Measurements from ENCODE around the gene RPL7A.
"Not testable (repeated sequence)": the region's sequence is repeated elsewhere in the genome, so short reads cannot be mapped to it uniquely, and the experiment has no call there.

The RPL7A gene

GRCh38 chr9:133347985-133348717 is at the start of gene RPL7A, which contains the start of gene MED22:
RPL7A (plus strand) TSS chr9:133348218; CDS start chr9:133348244, 26 bp downstream.
MED22 (minus strand) TSS chr9:133348131; CDS start chr9:133346662, 1,469 bp downstream.
- Histone ChIP-seq H3K4me1 (ENCODE audit: control insufficient read depth, low read length) (peaks cover 30% of the 10 kb centered on the region), H3K79me2 (ENCODE audit: control insufficient read depth, low read length) (peaks cover 57% of the 10 kb centered on the region), H3K27ac (ENCODE audit: low read depth, low read length) (peak within 1 kb of the TSS; percentile 81), H3K4me2 (ENCODE audit: low read length) (peak within 1 kb of the TSS; percentile 98), H3K36me3 (ENCODE audit: control insufficient read depth, low read length) (peaks cover 86% of the 10 kb centered on the region), H4K20me1 (ENCODE audit: control insufficient read depth, insufficient read depth, low read depth, low read length) (peaks cover 16% of the 10 kb centered on the region; the same call in 1 of the 2 replicates), H3K9me2 (replicated peaks; ENCODE audit: control insufficient read depth, low read length) (no peaks in the 10 kb centered on the region), H3K9me3 (ENCODE audit: control insufficient read depth, insufficient read depth, low read length) (no peaks in the 10 kb centered on the region), H3F3A (ENCODE audit: control insufficient read depth, insufficient read depth) (peaks cover 47% of the 10 kb centered on the region), H3K27me3 (ENCODE audit: control insufficient read depth, low read length) (no peaks in the 10 kb centered on the region), H3K4me3 (ENCODE audit: low read length) (peak within 1 kb of the TSS; percentile 83)
- TF ChIP-seq EZH2phosphoT487 (IDR thresholded peaks at IDR 0.05; ENCODE audit: borderline replicate concordance, low read length) (no peak), CTCF (IDR thresholded peaks at IDR 0.05; ENCODE audit: low read depth, low read length, poor library complexity, severe bottlenecking) (no peak)

GRCh38 chr9:133299996-133300395 is 48.0 kb upstream of the RPL7A start:
- H3K36me3 ChIP-seq (ENCODE audit: control insufficient read depth, low read length); H3K4me3 ChIP-seq (ENCODE audit: low read length); H3K4me1 ChIP-seq (ENCODE audit: control insufficient read depth, low read length); H3K79me2 ChIP-seq (ENCODE audit: control insufficient read depth, low read length); H3F3A ChIP-seq (ENCODE audit: control insufficient read depth, insufficient read depth); H3K27ac ChIP-seq (ENCODE audit: low read depth, low read length); H4K20me1 ChIP-seq (ENCODE audit: control insufficient read depth, insufficient read depth, low read depth, low read length); H3K4me2 ChIP-seq (ENCODE audit: low read length); H3K27me3 ChIP-seq (ENCODE audit: control insufficient read depth, low read length); H3K9me3 ChIP-seq (ENCODE audit: control insufficient read depth, insufficient read depth, low read length); H3K9me2 ChIP-seq (replicated peaks; ENCODE audit: control insufficient read depth, low read length): not testable (repeated sequence)

- TF ChIP-seq EZH2phosphoT487 (IDR thresholded peaks at IDR 0.05; ENCODE audit: borderline replicate concordance, low read length) (no peak), CTCF (IDR thresholded peaks at IDR 0.05; ENCODE audit: low read depth, low read length, poor library complexity, severe bottlenecking) (no peak)
- H3K27me3 ChIP-seq (ENCODE audit: control insufficient read depth, low read length) = no peaks in the 10 kb centered on the region
- no peaks in the 10 kb centered on the region for H3K4me1 ChIP-seq (ENCODE audit: control insufficient read depth, low read length)
- H3F3A ChIP-seq (ENCODE audit: control insufficient read depth, insufficient read depth) = no peaks in the 10 kb centered on the region
- H3K4me3 ChIP-seq (ENCODE audit: low read length) = no peak overlapping the region
- H3K36me3 ChIP-seq (ENCODE audit: control insufficient read depth, low read length) = no peaks in the 10 kb centered on the region
- no peaks in the 10 kb centered on the region for H3K79me2 ChIP-seq (ENCODE audit: control insufficient read depth, low read length)
- H3K9me2 ChIP-seq (replicated peaks; ENCODE audit: control insufficient read depth, low read length) = no peaks in the 10 kb centered on the region
- H4K20me1 ChIP-seq (ENCODE audit: control insufficient read depth, insufficient read depth, low read depth, low read length) = no peaks in the 10 kb centered on the region
- H3K4me2 ChIP-seq (ENCODE audit: low read length) = no peak overlapping the region
- no peak overlapping the region for H3K27ac ChIP-seq (ENCODE audit: low read depth, low read length)
- no peaks in the 10 kb centered on the region for H3K9me3 ChIP-seq (ENCODE audit: control insufficient read depth, insufficient read depth, low read length)
These were observed 46.5 kb upstream of the RPL7A start for GRCh38 chr9:133301253-133302230.

Data from DOHH2 (cell line).